ENCODE measurements around the gene NHS.

DNA sequence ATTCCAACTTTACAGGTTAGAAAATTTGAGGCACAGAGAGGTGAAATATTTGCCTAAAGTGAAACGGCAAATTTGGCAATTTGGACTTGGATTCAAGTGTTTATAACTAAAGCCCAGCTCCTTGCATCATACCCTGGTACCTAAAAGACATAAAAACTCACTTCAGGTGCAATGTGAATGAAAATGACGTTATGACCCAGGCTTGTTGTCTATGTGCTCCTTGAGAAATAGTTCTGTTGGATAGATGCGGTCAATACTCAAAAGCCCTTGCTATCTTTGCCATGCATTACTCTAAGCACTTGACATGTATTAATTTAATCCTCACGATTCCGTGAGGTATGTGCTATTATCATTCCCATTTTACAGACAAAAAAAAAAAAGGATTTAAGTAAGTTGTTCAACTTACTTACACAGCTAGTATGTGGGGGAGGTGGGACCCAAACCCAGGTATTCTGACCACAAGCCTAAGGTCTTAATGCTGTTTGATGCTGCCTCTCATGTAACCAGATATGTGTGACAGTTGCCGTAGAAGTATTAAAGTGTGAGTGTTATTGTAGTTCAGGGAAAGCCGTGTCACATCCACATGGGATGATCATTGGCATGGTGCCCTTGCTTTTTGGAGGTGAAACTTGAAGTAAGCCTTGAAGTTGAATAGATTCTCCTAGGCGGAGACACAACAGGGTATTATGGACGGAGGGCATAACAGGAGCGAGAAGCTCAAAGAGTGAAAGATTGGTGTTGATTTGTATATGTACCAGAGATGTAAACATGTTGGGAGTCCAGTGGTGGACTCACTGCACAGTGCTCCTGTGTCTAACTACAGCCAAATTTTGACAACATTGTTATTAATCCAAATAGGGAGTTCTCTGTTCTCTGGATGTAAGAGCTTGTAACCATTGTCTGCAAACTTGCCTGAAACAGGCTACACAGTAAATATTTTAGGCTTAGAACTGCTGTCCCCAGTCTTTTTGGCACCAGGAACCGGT is 365.4 kb downstream of the NHS start:
- TF ChIP-seq, protein P1, sequence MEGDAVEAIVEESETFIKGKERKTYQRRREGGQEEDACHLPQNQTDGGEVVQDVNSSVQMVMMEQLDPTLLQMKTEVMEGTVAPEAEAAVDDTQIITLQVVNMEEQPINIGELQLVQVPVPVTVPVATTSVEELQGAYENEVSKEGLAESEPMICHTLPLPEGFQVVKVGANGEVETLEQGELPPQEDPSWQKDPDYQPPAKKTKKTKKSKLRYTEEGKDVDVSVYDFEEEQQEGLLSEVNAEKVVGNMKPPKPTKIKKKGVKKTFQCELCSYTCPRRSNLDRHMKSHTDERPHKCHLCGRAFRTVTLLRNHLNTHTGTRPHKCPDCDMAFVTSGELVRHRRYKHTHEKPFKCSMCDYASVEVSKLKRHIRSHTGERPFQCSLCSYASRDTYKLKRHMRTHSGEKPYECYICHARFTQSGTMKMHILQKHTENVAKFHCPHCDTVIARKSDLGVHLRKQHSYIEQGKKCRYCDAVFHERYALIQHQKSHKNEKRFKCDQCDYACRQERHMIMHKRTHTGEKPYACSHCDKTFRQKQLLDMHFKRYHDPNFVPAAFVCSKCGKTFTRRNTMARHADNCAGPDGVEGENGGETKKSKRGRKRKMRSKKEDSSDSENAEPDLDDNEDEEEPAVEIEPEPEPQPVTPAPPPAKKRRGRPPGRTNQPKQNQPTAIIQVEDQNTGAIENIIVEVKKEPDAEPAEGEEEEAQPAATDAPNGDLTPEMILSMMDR (IDR thresholded peaks at IDR 0.05): no peak
- TF ChIP-seq EZH2 (IDR thresholded peaks at IDR 0.05) (no peak), EZH2phosphoT487 (IDR thresholded peaks at IDR 0.05) (no peak)

Data from neural progenitor cell (in vitro differentiated cells).